ENCODE results near the gene NGEF.

DNA sequence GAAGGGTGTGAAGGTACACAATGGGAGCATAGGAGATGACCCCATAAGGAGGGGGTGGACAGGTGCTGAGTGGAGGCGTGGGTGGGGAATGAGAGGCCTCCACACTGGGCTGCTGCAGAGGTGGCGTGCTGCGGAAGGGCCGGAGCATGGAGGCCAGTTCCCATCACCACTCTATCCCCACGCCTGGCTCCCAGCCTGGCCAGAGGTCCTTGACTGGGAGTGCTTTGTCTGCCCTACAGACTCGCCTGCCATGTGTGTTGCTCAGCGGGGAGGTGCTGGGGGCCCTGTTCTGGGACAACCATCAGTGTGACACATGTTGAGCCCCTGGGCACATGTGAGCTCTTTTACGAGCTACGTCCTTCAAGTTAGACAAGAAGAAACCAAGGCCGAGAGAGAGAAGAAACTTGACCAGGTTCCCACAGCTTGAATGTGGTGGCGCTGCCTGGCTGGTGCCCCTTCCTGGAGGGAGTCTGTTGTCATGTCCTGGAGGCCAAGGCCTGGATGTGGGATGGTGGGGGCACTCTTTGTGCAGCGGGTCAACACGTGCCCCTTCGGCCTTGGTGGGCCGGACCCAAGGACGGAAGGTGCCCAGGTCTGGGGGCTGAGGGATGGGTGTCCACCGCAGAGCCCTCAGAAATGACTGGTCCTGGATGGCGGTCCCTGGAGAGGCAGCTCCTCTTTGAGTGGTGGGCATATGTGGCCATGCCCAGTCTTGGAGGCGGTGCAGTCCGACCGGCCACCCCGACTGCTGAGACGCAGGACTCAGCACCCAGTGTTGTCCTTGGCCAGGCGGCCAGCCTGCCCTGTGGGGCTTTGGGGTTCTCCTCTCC lies 45.9 kb upstream of the NGEF start:
- TF ChIP-seq, protein P1, sequence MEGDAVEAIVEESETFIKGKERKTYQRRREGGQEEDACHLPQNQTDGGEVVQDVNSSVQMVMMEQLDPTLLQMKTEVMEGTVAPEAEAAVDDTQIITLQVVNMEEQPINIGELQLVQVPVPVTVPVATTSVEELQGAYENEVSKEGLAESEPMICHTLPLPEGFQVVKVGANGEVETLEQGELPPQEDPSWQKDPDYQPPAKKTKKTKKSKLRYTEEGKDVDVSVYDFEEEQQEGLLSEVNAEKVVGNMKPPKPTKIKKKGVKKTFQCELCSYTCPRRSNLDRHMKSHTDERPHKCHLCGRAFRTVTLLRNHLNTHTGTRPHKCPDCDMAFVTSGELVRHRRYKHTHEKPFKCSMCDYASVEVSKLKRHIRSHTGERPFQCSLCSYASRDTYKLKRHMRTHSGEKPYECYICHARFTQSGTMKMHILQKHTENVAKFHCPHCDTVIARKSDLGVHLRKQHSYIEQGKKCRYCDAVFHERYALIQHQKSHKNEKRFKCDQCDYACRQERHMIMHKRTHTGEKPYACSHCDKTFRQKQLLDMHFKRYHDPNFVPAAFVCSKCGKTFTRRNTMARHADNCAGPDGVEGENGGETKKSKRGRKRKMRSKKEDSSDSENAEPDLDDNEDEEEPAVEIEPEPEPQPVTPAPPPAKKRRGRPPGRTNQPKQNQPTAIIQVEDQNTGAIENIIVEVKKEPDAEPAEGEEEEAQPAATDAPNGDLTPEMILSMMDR (IDR thresholded peaks at IDR 0.05; ENCODE audit: insufficient read depth, low read depth, low read length) = no peak
- no peak for TF ChIP-seq EZH2 (IDR thresholded peaks at IDR 0.05; ENCODE audit: insufficient read depth, low read length)
